Measurements from ENCODE around the gene GRB2. TPM values are rescaled to one million over a fixed set of nuclear protein-coding genes. Genes with fewer than 3 reads are reported as not detected.
"Not testable (repeated sequence)": the region's sequence is repeated elsewhere in the genome, so short reads cannot be mapped to it uniquely, and the experiment has no call there.

GRB2 gene
- total and polyA plus RNA-seq, 3 donors from 2014 or later = 54.6 to 78.9 (median 61.8) TPM

GRCh38 chr17:75439287-75439686 is 33.8 kb upstream of the GRB2 start:
- H3K27me3 ChIP-seq = no peaks in the 10 kb centered on the region
- intact Hi-C loops (cut with DNase I; ENCODE audit: low total_unique reads) = no loop called here
- no peak for DNase-seq
- peaks cover 2% of the 10 kb centered on the region for H3K4me1 ChIP-seq
- no peak overlapping the region for H3K27ac ChIP-seq
- 92 to 95% methylated on average over 2 of the region's 2 CpGs for WGBS, 2 donors
- H3K4me3 ChIP-seq = no peak overlapping the region
- H3K36me3 ChIP-seq (ENCODE audit: low read depth, missing control alignments) = no peaks in the 10 kb centered on the region
- TF ChIP-seq, protein P1, sequence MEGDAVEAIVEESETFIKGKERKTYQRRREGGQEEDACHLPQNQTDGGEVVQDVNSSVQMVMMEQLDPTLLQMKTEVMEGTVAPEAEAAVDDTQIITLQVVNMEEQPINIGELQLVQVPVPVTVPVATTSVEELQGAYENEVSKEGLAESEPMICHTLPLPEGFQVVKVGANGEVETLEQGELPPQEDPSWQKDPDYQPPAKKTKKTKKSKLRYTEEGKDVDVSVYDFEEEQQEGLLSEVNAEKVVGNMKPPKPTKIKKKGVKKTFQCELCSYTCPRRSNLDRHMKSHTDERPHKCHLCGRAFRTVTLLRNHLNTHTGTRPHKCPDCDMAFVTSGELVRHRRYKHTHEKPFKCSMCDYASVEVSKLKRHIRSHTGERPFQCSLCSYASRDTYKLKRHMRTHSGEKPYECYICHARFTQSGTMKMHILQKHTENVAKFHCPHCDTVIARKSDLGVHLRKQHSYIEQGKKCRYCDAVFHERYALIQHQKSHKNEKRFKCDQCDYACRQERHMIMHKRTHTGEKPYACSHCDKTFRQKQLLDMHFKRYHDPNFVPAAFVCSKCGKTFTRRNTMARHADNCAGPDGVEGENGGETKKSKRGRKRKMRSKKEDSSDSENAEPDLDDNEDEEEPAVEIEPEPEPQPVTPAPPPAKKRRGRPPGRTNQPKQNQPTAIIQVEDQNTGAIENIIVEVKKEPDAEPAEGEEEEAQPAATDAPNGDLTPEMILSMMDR (IDR thresholded peaks at IDR 0.05) = no peak
- no peak for TF ChIP-seq POLR2A (IDR thresholded peaks at IDR 0.05)
- no peaks in the 10 kb centered on the region for H3K9me3 ChIP-seq

GRCh38 chr17:75437404-75437803 is 31.9 kb upstream of the GRB2 start:
- DNase-seq; H3K36me3 ChIP-seq (ENCODE audit: low read depth, missing control alignments); H3K27me3 ChIP-seq; intact Hi-C loops (cut with DNase I; ENCODE audit: low total_unique reads); H3K4me3 ChIP-seq; H3K4me1 ChIP-seq; H3K27ac ChIP-seq; H3K9me3 ChIP-seq: not testable (repeated sequence)
- 87 to 90% methylated on average over 8 of the region's 8 CpGs for WGBS, 2 donors

DNA sequence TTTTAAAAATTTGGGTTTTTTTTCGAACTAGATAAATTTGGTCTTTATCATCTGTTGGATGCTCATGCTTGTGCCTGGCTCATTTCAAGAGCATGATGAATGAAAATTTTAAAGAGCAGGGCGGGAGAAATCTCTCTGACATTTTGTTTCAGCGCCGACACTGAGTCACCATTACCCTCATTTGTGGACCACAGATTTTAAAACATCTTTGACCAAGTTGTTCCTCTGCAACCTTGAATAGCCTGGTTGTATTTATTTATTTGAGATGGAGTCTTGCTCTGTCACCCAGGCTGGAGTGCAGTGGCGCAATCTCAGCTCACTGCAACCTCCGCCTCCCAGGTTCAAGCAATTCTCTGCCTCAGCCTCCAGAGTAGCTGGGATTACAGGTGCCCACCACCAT is 29.0 kb upstream of the GRB2 start:
- intact Hi-C loops (cut with DNase I; ENCODE audit: low total_unique reads); H3K36me3 ChIP-seq (ENCODE audit: low read depth, missing control alignments); H3K27ac ChIP-seq; DNase-seq; H3K4me3 ChIP-seq; H3K27me3 ChIP-seq; H3K9me3 ChIP-seq: not testable (repeated sequence)
- H3K4me1 ChIP-seq = peaks cover 12% of the 10 kb centered on the region
- WGBS, 2 donors = 96 to 97% methylated on average over 6 of the region's 6 CpGs

- H3K9me3 ChIP-seq = no peaks in the 10 kb centered on the region
- no peak overlapping the region for H3K27ac ChIP-seq
- peaks cover 18% of the 10 kb centered on the region for H3K4me1 ChIP-seq
- no peaks in the 10 kb centered on the region for H3K27me3 ChIP-seq
- intact Hi-C loops (cut with DNase I; ENCODE audit: low total_unique reads) = no loop called here
- no peak for DNase-seq
- H3K4me3 ChIP-seq = no peak overlapping the region
- no peaks in the 10 kb centered on the region for H3K36me3 ChIP-seq (ENCODE audit: low read depth, missing control alignments)
- 83 to 85% methylated on average over 6 of the region's 6 CpGs for WGBS, 2 donors
- TF ChIP-seq POLR2A (IDR thresholded peaks at IDR 0.05) = no peak
- TF ChIP-seq, protein P1 (IDR thresholded peaks at IDR 0.05) = no peak
Measured at GRCh38 chr17:75433218-75433783, 27.8 kb upstream of the GRB2 start.

GRCh38 chr17:75430159-75430974 is 24.9 kb upstream of the GRB2 start:
- no peak overlapping the region for H3K27ac ChIP-seq
- DNase-seq = peak; percentile 26
- H3K36me3 ChIP-seq (ENCODE audit: low read depth, missing control alignments) = no peaks in the 10 kb centered on the region
- H3K27me3 ChIP-seq = no peaks in the 10 kb centered on the region
- no peak for TF ChIP-seq POLR2A (IDR thresholded peaks at IDR 0.05)
- TF ChIP-seq, protein P1 (IDR thresholded peaks at IDR 0.05) = no peak
- H3K4me3 ChIP-seq = no peak overlapping the region
- WGBS, 2 donors = 28 to 40% methylated on average over 11 of the region's 11 CpGs
- H3K9me3 ChIP-seq = no peaks in the 10 kb centered on the region
- intact Hi-C loops (cut with DNase I; ENCODE audit: low total_unique reads) = no loop called here
- H3K4me1 ChIP-seq = peaks cover 24% of the 10 kb centered on the region
